Endothelial cell of umbilical vein (primary cell): ENCODE data around the gene HTRA2. TPM values are rescaled to one million over a fixed set of nuclear protein-coding genes. Genes with fewer than 3 reads are reported as not detected.

Source experiments
- BruUV-seq: library from RNA; stranded (reverse); fragments of 400-500 nt; replicated peaks from 2 replicates; lab custom pipeline; 2021; lab: Mats Ljungman, UMichigan
- CTCF ChIA-PET: fragments of 300-600, 350-600 bp; sonication (Branson Sonifier 250); formaldehyde crosslinking; loops from one replicate; lab custom pipeline; 2021; ENCODE audit warnings: antibody characterized with exemption, inconsistent platforms; lab: Charles Lee
- POLR2A ChIA-PET: fragments of 300-600, 350-600 bp; sonication (Branson Sonifier 250); formaldehyde crosslinking; loops from one replicate; lab custom pipeline; 2021; ENCODE audit warnings: antibody characterized with exemption, inconsistent platforms; lab: Charles Lee
- DNase-seq: peaks from one replicate; pipeline ENCODE4 v3.0.0-alpha.2; 2011; ENCODE audit warnings: low read depth, low spot score
- FAIRE-seq: peaks from 2 replicates; lab custom pipeline; 2011; peaks lifted over from hg19 to GRCh38; lab: Jason Lieb, UNC
- H2AFZ ChIP-seq: 2 replicates; pipeline ENCODE4 v1.6.0; 2012; ENCODE audit warnings: low read depth, low read length, control low read depth, inconsistent platforms
- H3K27ac ChIP-seq: 2 replicates; pipeline ENCODE4 v1.5.1; 2011; ENCODE audit warnings: low read depth, mild to moderate bottlenecking, control low read depth, low read length, moderate library complexity; ENCODE audit not compliant: insufficient read depth
- H3K27me3 ChIP-seq, 2 experiments: 2 replicates each; pipeline versions ENCODE4 v1.6.0 to v1.6.1; 2011; ENCODE audit warnings: low read length in 2 of 2, mixed read lengths in 1 of 2; ENCODE audit not compliant: control insufficient read depth in 2 of 2, insufficient read depth in 2 of 2
- H3K36me3 ChIP-seq, 2 experiments: 2 replicates in 1 of 2; 3 replicates in 1 of 2; pipeline ENCODE4 v1.5.1; 2011; ENCODE audit warnings: low read length in 2 of 2, mild to moderate bottlenecking in 1 of 2, moderate library complexity in 1 of 2; ENCODE audit not compliant: control insufficient read depth in 2 of 2, insufficient read depth in 2 of 2; ENCODE audit errors: extremely low read depth in 1 of 2
- H3K4me1 ChIP-seq: 3 replicates; pipeline ENCODE4 v1.5.1; 2011; ENCODE audit warnings: mild to moderate bottlenecking, low read length; ENCODE audit not compliant: control insufficient read depth, insufficient read depth; ENCODE audit errors: extremely low read depth
- H3K4me2 ChIP-seq: 2 replicates; pipeline ENCODE4 v1.6.1; 2011; ENCODE audit warnings: low read length, control low read depth, mixed read lengths; ENCODE audit not compliant: insufficient read depth
- H3K4me3 ChIP-seq, 3 experiments: fragments of 200-600 bp in 1 of 3; sonication (generic), shearing (Covaris generic) in 1 of 3; replicated peaks in 1 of 3; 2 replicates each; pipeline ENCODE4 v1.5.1; 2011 to 2016; ENCODE audit warnings: control low read depth in 3 of 3, low read length in 3 of 3, mild to moderate bottlenecking in 2 of 3, inconsistent platforms in 1 of 3, low read depth in 1 of 3, moderate library complexity in 1 of 3; ENCODE audit not compliant: insufficient read depth in 1 of 3
- H3K79me2 ChIP-seq: 2 replicates; pipeline ENCODE4 v1.6.0; 2012; ENCODE audit warnings: low read length, inconsistent platforms; ENCODE audit not compliant: control insufficient read depth, insufficient read depth
- H3K9ac ChIP-seq: replicated peaks from 2 replicates; pipeline ENCODE3; 2011; ENCODE audit warnings: low read length, control low read depth; ENCODE audit not compliant: insufficient read depth; ENCODE audit errors: extremely low read depth
- H3K9me1 ChIP-seq: replicated peaks from 3 replicates; pipeline ENCODE4 v1.6.0; 2011; ENCODE audit warnings: mild to moderate bottlenecking, low read length; ENCODE audit not compliant: control insufficient read depth, insufficient read depth; ENCODE audit errors: extremely low read depth
- H3K9me3 ChIP-seq: replicated peaks from 2 replicates; pipeline ENCODE4 v1.5.1; 2012; ENCODE audit warnings: low read length, inconsistent platforms; ENCODE audit not compliant: control insufficient read depth, insufficient read depth
- H4K20me1 ChIP-seq: replicated peaks from 2 replicates; pipeline ENCODE3; 2011; ENCODE audit warnings: mild to moderate bottlenecking, low read length; ENCODE audit not compliant: control insufficient read depth, insufficient read depth; ENCODE audit errors: extremely low read depth
- EZH2 ChIP-seq: IDR thresholded peaks from 2 replicates; pipeline ENCODE4 v1.6.1; 2012; ENCODE audit warnings: borderline replicate concordance, low read depth, mild to moderate bottlenecking, moderate library complexity, low read length, inconsistent platforms; ENCODE audit not compliant: severe bottlenecking
- FOS ChIP-seq: IDR thresholded peaks from 2 replicates; pipeline ENCODE4 v1.6.1; 2011; ENCODE audit warnings: mild to moderate bottlenecking, low read length, moderate library complexity, borderline replicate concordance; ENCODE audit not compliant: insufficient read depth
- GATA2 ChIP-seq: IDR thresholded peaks from 2 replicates; pipeline ENCODE4 v1.7.0; 2011; ENCODE audit warnings: low read depth, mild to moderate bottlenecking, moderate library complexity, mixed read lengths, low read length; ENCODE audit not compliant: insufficient read length, insufficient read depth
- JUN ChIP-seq: IDR thresholded peaks from 2 replicates; pipeline ENCODE4 v1.6.1; 2011; ENCODE audit warnings: borderline replicate concordance, low read depth; ENCODE audit not compliant: insufficient read length, insufficient read depth
- MYC ChIP-seq: IDR thresholded peaks from one replicate; pipeline ENCODE4 v1.6.1; 2011; ENCODE audit warnings: mild to moderate bottlenecking, low read depth, low read length
- POLR2A ChIP-seq: IDR thresholded peaks from 2 replicates; pipeline ENCODE4 v1.6.1; 2012; ENCODE audit warnings: low read depth, mild to moderate bottlenecking, control low read depth, low read length
- POLR2AphosphoS5 ChIP-seq: IDR thresholded peaks from 2 replicates; pipeline ENCODE4 v1.6.1; 2012; ENCODE audit warnings: low read depth, mild to moderate bottlenecking, control low read depth, low read length, moderate library complexity; ENCODE audit not compliant: insufficient read depth
- dilution Hi-C: fragments of 300-500 bp; cut with MboI; formaldehyde crosslinking; loops from one replicate; pipeline ENCODE4 v1.15.0; 2019; ENCODE audit warnings: low sequenced_read_pairs; ENCODE audit not compliant: extremely low pct_ligation_motif_present
- intact Hi-C: fragments of 100-400 bp; cut with micrococcal nuclease; formaldehyde crosslinking; loops from one replicate; pipeline ENCODE4 v1.10.0; 2022
- polyA plus RNA-seq, 4 experiments: library from polyadenylated mRNA; depleted of rRNA in 3 of 4; stranded (reverse) in 3 of 4; unstranded in 1 of 4; fragments of >200 nt; gene quantifications; 2 replicates each; pipeline versions ENCODE4 v1.2.1 to v1.2.3, GENCODE V29; 2011 to 2012; ENCODE audit warnings: missing spikeins in 1 of 4
- total RNA-seq: library from RNA; stranded (reverse); gene quantifications from 2 replicates; pipeline ENCODE4 v1.2.3, GENCODE V29; 2021
- TF ChIP-seq, protein P1 (sequence below), 2 donors: IDR thresholded peaks; 1 replicate in 1 of 2; 2 replicates in 1 of 2; pipeline ENCODE4 v1.5.1; 2011; ENCODE audit warnings: low read length in 2 of 2, mild to moderate bottlenecking in 2 of 2, moderate library complexity in 2 of 2, control low read depth in 1 of 2, inconsistent platforms in 1 of 2, low read depth in 1 of 2; ENCODE audit not compliant: insufficient read depth in 1 of 2; ENCODE audit errors: extremely low read depth in 1 of 2
- TF ChIP-seq, protein P2 (sequence below): IDR thresholded peaks from 2 replicates; pipeline ENCODE4 v1.6.1; 2011; ENCODE audit not compliant: insufficient read depth, insufficient read length

HTRA2 gene
- total and polyA plus RNA-seq, 2 donors (not counting 3 experiments of a cell fraction or from before 2014, with no cell fraction given): 34.3 to 54.1 TPM

DNA sequence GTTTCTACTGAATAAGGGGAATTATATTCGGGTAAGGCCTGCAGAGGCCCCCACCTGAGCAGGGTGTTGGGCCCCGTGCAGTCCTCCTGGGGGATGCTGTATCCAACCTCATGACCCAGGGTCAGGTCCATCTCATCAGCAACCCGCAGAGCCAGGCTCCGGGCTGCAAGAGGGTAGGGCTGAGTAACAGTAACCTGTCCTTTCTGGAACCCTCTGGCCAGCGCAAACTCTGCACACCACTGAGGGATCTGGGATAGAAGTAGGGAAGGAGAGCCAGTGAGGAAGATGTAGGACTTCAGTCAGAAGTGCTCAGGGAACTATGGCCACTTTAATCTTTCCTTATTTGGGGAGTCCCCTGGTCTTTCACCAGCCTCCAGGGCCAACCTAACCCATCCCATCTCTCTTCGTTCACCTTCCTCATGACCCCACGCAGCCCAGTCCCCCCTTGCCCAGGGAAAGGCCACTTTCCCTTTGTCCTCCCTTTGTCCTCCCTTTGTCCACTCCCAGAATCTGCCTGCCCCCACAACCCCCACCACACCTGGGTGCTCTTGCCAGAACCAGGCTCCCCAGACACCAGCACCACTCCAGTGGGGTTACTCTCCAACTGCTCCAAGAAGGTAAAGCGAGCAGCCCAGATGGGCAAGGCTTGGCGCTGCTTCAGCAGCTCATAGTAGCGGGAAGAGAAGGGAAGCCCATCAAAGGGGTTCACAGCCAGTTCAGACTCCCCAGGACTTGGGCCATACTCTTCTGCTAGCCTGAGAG is 4.6 kb upstream of the HTRA2 start:
- intact Hi-C loops: no loop called here
- POLR2A ChIA-PET: no interaction called here
- Histone ChIP-seq H3K9me3 (no peaks in the 10 kb centered on the region), H2AFZ (no peak overlapping the region), H3K79me2 (peaks cover 19% of the 10 kb centered on the region), H4K20me1 (no peaks in the 10 kb centered on the region), H3K4me1 (peaks cover 10% of the 10 kb centered on the region), H3K4me3 (no peak overlapping the region), H3K9me1 (no peaks in the 10 kb centered on the region), H3K9ac (no peak overlapping the region), H3K36me3 (peaks cover 6 to 16% of the 10 kb centered on the region in 2 experiments), H3K27me3 (peaks cover 9 to 13% of the 10 kb centered on the region in 2 experiments), H3K4me2 (no peak overlapping the region), H3K27ac (no peak overlapping the region)
- DNase-seq: no peak
- BruUV-seq: no TSS peak
- CTCF ChIA-PET: interaction anchor here (1.2 kb wide), 1 partner anchor 16 kb away, joined by 3 read pairs; no protein-coding TSS in a partner anchor
- no peak for TF ChIP-seq EZH2
- TF ChIP-seq JUN: no peak
- TF ChIP-seq GATA2: no peak
- TF ChIP-seq FOS: no peak
- no peak for TF ChIP-seq POLR2A
- TF ChIP-seq, protein P1, sequence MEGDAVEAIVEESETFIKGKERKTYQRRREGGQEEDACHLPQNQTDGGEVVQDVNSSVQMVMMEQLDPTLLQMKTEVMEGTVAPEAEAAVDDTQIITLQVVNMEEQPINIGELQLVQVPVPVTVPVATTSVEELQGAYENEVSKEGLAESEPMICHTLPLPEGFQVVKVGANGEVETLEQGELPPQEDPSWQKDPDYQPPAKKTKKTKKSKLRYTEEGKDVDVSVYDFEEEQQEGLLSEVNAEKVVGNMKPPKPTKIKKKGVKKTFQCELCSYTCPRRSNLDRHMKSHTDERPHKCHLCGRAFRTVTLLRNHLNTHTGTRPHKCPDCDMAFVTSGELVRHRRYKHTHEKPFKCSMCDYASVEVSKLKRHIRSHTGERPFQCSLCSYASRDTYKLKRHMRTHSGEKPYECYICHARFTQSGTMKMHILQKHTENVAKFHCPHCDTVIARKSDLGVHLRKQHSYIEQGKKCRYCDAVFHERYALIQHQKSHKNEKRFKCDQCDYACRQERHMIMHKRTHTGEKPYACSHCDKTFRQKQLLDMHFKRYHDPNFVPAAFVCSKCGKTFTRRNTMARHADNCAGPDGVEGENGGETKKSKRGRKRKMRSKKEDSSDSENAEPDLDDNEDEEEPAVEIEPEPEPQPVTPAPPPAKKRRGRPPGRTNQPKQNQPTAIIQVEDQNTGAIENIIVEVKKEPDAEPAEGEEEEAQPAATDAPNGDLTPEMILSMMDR (IDR thresholded peaks at IDR 0.05; ENCODE audit: extremely low read depth in 1 of 2, insufficient read depth in 1 of 2, low read depth in 1 of 2, low read length in 2 of 2): no peak
- TF ChIP-seq, protein P2, sequence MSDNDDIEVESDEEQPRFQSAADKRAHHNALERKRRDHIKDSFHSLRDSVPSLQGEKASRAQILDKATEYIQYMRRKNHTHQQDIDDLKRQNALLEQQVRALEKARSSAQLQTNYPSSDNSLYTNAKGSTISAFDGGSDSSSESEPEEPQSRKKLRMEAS: no peak
- no peak for TF ChIP-seq POLR2AphosphoS5
- no peak for TF ChIP-seq MYC
- dilution Hi-C loops: no loop called here
- FAIRE-seq: no peak
